Measurements from ENCODE around the gene C11orf24.
"Not testable (repeated sequence)": the region's sequence is repeated elsewhere in the genome, so short reads cannot be mapped to it uniquely, and the experiment has no call there.

Gene C11orf24

GRCh38 chr11:68255526-68255925, 16.2 kb downstream of the C11orf24 start:
- no peak overlapping the region for H3K4me3 ChIP-seq (ENCODE audit: low read length, poor library complexity, severe bottlenecking)
- H3F3A ChIP-seq (ENCODE audit: low read depth), result no peaks in the 10 kb centered on the region
- no peak overlapping the region for H3K4me2 ChIP-seq (ENCODE audit: low read depth, low read length, poor library complexity, severe bottlenecking)
- H3K79me2 ChIP-seq (ENCODE audit: insufficient read depth, low read length), result no peaks in the 10 kb centered on the region
- no peaks in the 10 kb centered on the region for H4K20me1 ChIP-seq (ENCODE audit: insufficient read depth, low read length, poor library complexity, severe bottlenecking)
- H3K9me2 ChIP-seq (replicated peaks; ENCODE audit: low read depth, low read length), result no peaks in the 10 kb centered on the region
- no peaks in the 10 kb centered on the region for H3K27me3 ChIP-seq (ENCODE audit: insufficient read depth, low read length, poor library complexity, severe bottlenecking)
- H2AFZ ChIP-seq (ENCODE audit: low read length), result no peak overlapping the region
- H3K36me3 ChIP-seq (ENCODE audit: insufficient read depth, low read length), result no peaks in the 10 kb centered on the region
- no peak for TF ChIP-seq CTCF (conservative IDR thresholded peaks at IDR 0.05; ENCODE audit: low read length)
- no peak for TF ChIP-seq EZH2phosphoT487 (IDR thresholded peaks at IDR 0.05; ENCODE audit: borderline replicate concordance)
- no peak overlapping the region for H3K9ac ChIP-seq (ENCODE audit: low read depth, low read length, poor library complexity, severe bottlenecking)
- H3K4me1 ChIP-seq (ENCODE audit: insufficient read depth, low read length, poor library complexity, severe bottlenecking), result no peaks in the 10 kb centered on the region
- no peaks in the 10 kb centered on the region for H3K9me3 ChIP-seq (ENCODE audit: insufficient read depth, low read depth, low read length)

- H2AFZ ChIP-seq (ENCODE audit: low read length), result no peak overlapping the region
- no peaks in the 10 kb centered on the region for H3K9me2 ChIP-seq (replicated peaks; ENCODE audit: low read depth, low read length)
- TF ChIP-seq CTCF (conservative IDR thresholded peaks at IDR 0.05; ENCODE audit: low read length) (no peak), EZH2phosphoT487 (IDR thresholded peaks at IDR 0.05; ENCODE audit: borderline replicate concordance) (no peak)
- H3K9ac ChIP-seq (ENCODE audit: low read depth, low read length, poor library complexity, severe bottlenecking), result no peak overlapping the region
- H3K36me3 ChIP-seq (ENCODE audit: insufficient read depth, low read length), result no peaks in the 10 kb centered on the region
- H3K9me3 ChIP-seq (ENCODE audit: insufficient read depth, low read depth, low read length), result no peaks in the 10 kb centered on the region
- H3K27me3 ChIP-seq (ENCODE audit: insufficient read depth, low read length, poor library complexity, severe bottlenecking), result no peaks in the 10 kb centered on the region
- H3K79me2 ChIP-seq (ENCODE audit: insufficient read depth, low read length), result no peaks in the 10 kb centered on the region
- H3K4me1 ChIP-seq (ENCODE audit: insufficient read depth, low read length, poor library complexity, severe bottlenecking), result no peaks in the 10 kb centered on the region
- no peak overlapping the region for H3K4me2 ChIP-seq (ENCODE audit: low read depth, low read length, poor library complexity, severe bottlenecking)
- no peaks in the 10 kb centered on the region for H3F3A ChIP-seq (ENCODE audit: low read depth)
- no peaks in the 10 kb centered on the region for H4K20me1 ChIP-seq (ENCODE audit: insufficient read depth, low read length, poor library complexity, severe bottlenecking)
- H3K4me3 ChIP-seq (ENCODE audit: low read length, poor library complexity, severe bottlenecking), result no peak overlapping the region
Measured at GRCh38 chr11:68254421-68254820, 17.4 kb downstream of the C11orf24 start.

- Histone ChIP-seq H3K9me2 (replicated peaks; ENCODE audit: low read depth, low read length) (no peaks in the 10 kb centered on the region), H3F3A (ENCODE audit: low read depth) (no peaks in the 10 kb centered on the region), H3K4me3 (ENCODE audit: low read length, poor library complexity, severe bottlenecking) (no peak overlapping the region), H2AFZ (ENCODE audit: low read length) (no peak overlapping the region), H3K9ac (ENCODE audit: low read depth, low read length, poor library complexity, severe bottlenecking) (no peak overlapping the region), H3K27me3 (ENCODE audit: insufficient read depth, low read length, poor library complexity, severe bottlenecking) (no peaks in the 10 kb centered on the region), H4K20me1 (ENCODE audit: insufficient read depth, low read length, poor library complexity, severe bottlenecking) (no peaks in the 10 kb centered on the region), H3K79me2 (ENCODE audit: insufficient read depth, low read length) (no peaks in the 10 kb centered on the region), H3K36me3 (ENCODE audit: insufficient read depth, low read length) (no peaks in the 10 kb centered on the region), H3K4me1 (ENCODE audit: insufficient read depth, low read length, poor library complexity, severe bottlenecking) (no peaks in the 10 kb centered on the region), H3K9me3 (ENCODE audit: insufficient read depth, low read depth, low read length) (no peaks in the 10 kb centered on the region), H3K4me2 (ENCODE audit: low read depth, low read length, poor library complexity, severe bottlenecking) (no peak overlapping the region)
- TF ChIP-seq CTCF (conservative IDR thresholded peaks at IDR 0.05; ENCODE audit: low read length) (no peak), EZH2phosphoT487 (IDR thresholded peaks at IDR 0.05; ENCODE audit: borderline replicate concordance) (no peak)
Measured at GRCh38 chr11:68251765-68252164, 20.0 kb downstream of the C11orf24 start.

GRCh38 chr11:68244912-68245311, 26.9 kb downstream of the C11orf24 start:
- H4K20me1 ChIP-seq (ENCODE audit: insufficient read depth, low read length, poor library complexity, severe bottlenecking); H3K4me3 ChIP-seq (ENCODE audit: low read length, poor library complexity, severe bottlenecking); H3K27me3 ChIP-seq (ENCODE audit: insufficient read depth, low read length, poor library complexity, severe bottlenecking); H3K9me3 ChIP-seq (ENCODE audit: insufficient read depth, low read depth, low read length); H3K36me3 ChIP-seq (ENCODE audit: insufficient read depth, low read length); H3K9me2 ChIP-seq (replicated peaks; ENCODE audit: low read depth, low read length); H3K4me1 ChIP-seq (ENCODE audit: insufficient read depth, low read length, poor library complexity, severe bottlenecking); H3K4me2 ChIP-seq (ENCODE audit: low read depth, low read length, poor library complexity, severe bottlenecking); H2AFZ ChIP-seq (ENCODE audit: low read length); H3F3A ChIP-seq (ENCODE audit: low read depth); H3K79me2 ChIP-seq (ENCODE audit: insufficient read depth, low read length); H3K9ac ChIP-seq (ENCODE audit: low read depth, low read length, poor library complexity, severe bottlenecking): not testable (repeated sequence)

- not testable (repeated sequence) for H4K20me1 ChIP-seq (ENCODE audit: insufficient read depth, low read length, poor library complexity, severe bottlenecking); H3K9ac ChIP-seq (ENCODE audit: low read depth, low read length, poor library complexity, severe bottlenecking); H3K4me1 ChIP-seq (ENCODE audit: insufficient read depth, low read length, poor library complexity, severe bottlenecking); H2AFZ ChIP-seq (ENCODE audit: low read length); H3K4me3 ChIP-seq (ENCODE audit: low read length, poor library complexity, severe bottlenecking); H3F3A ChIP-seq (ENCODE audit: low read depth); H3K4me2 ChIP-seq (ENCODE audit: low read depth, low read length, poor library complexity, severe bottlenecking); H3K36me3 ChIP-seq (ENCODE audit: insufficient read depth, low read length); H3K9me2 ChIP-seq (replicated peaks; ENCODE audit: low read depth, low read length); H3K79me2 ChIP-seq (ENCODE audit: insufficient read depth, low read length); H3K9me3 ChIP-seq (ENCODE audit: insufficient read depth, low read depth, low read length); H3K27me3 ChIP-seq (ENCODE audit: insufficient read depth, low read length, poor library complexity, severe bottlenecking)
Measured at GRCh38 chr11:68243847-68244246, 27.9 kb downstream of the C11orf24 start.

Data from Loucy (cell line).